Natural killer cell treated with Interleukin-12 subunit alpha and Interleukin-12 subunit beta and Interleukin-15 and Interleukin-18, amount 100 ng/mL, for 72 hours (primary cell): ENCODE data around the gene WDR5B. TPM values are rescaled to one million over a fixed set of nuclear protein-coding genes. Genes with fewer than 3 reads are reported as not detected.

Source experiments
- ATAC-seq, 2 donors: fragments of 150-1000 bp; cut with Tn5 transposase in 1 of 2; sonication (Bioruptor Pico), chemical (Tn5 transposase) in 1 of 2; 2 replicates each; pipeline ENCODE4 v1.10.0; 2021
- DNase-seq: peaks from one replicate; pipeline ENCODE4 v3.0.0; 2022; ENCODE audit warnings: low spot score
- H3K27ac Mint-ChIP-seq, 2 donors: 1 replicate in 1 of 2; 2 replicates in 1 of 2; pipeline ENCODE4 v1.8.0; 2022; ENCODE audit warnings: mixed read lengths in 2 of 2, mild to moderate bottlenecking in 1 of 2, moderate library complexity in 1 of 2
- H3K27me3 Mint-ChIP-seq, 2 donors: 1 replicate in 1 of 2; 2 replicates in 1 of 2; pipeline ENCODE4 v1.8.0; 2022; ENCODE audit warnings: mixed read lengths in 2 of 2
- H3K36me3 Mint-ChIP-seq: one replicate; pipeline ENCODE4 v1.8.0; 2022; ENCODE audit warnings: mixed read lengths
- H3K4me1 Mint-ChIP-seq, 2 donors: 1 replicate in 1 of 2; 2 replicates in 1 of 2; pipeline ENCODE4 v1.8.0; 2022; ENCODE audit warnings: low read depth in 2 of 2, mixed read lengths in 2 of 2, mild to moderate bottlenecking in 1 of 2
- H3K4me3 Mint-ChIP-seq: one replicate; pipeline ENCODE4 v1.8.0; 2022; ENCODE audit warnings: mixed read lengths
- H3K9me3 Mint-ChIP-seq: 2 replicates; pipeline ENCODE4 v1.8.0; 2022; ENCODE audit warnings: mixed read lengths
- total RNA-seq, 2 donors: library from RNA; stranded (reverse); gene quantifications; one replicate each; pipeline ENCODE4 v1.2.3, GENCODE V29; 2022

The WDR5B gene
- total RNA-seq, 2 donors from 2014 or later: 4.4 to 5.8 TPM

DNA sequence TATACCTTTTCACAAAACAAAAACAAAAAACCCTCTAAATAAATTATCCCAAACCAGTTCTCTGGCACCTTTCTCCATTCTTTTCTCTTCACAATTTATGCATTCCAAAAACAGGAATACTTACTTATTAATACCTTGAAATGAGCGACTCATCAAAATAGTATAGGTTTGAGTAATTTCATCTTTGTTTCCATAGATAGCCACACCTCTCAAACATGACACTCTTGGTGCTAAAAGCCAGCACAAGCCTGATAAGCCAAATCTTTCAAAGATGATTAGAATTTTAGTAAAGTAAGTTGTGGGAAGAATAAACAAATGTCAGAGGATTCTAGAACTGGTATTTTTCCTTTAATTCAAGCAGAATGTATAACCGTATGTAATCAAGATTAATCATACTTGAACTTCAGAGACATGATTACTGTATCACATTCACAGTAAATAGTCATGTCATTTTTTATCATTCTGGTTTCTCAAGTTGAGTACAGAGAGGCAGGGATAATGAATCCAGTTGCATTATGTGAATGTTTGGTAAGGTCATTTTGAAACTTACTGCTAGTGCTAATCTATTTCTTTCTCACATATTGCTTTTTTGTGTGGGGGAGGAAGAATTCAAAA, 12.1 kb upstream of the WDR5B start:
- H3K4me3 Mint-ChIP-seq: peak overlapping the region; percentile 53
- H3K27me3 Mint-ChIP-seq: no peaks in the 10 kb centered on the region

DNA sequence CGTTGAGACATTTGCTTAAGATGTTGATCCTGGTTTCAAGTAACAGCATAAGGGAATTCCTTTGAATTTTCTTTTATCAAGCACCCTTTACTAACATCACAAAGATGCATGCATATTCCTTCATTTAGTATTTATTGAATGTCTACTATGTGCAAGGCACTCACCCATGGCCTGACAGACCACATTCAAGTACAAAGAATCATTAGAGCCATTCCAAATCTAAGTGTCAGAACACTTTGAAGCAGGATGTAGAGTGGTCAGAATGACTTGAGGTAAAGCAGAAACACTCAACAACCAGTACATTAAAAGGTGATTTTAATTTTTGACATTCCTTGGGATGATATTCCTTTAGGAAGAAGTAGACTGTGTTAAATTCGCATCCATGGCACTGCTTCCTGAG, 6.0 kb upstream of the WDR5B start:
- Mint-ChIP-seq H3K27ac (no peak overlapping the region), H3K27me3 (no peaks in the 10 kb centered on the region), H3K9me3 (no peaks in the 10 kb centered on the region), H3K36me3 (peaks cover 23% of the 10 kb centered on the region), H3K4me3 (no peak overlapping the region), H3K4me1 (peaks cover 3 to 7% of the 10 kb centered on the region in 2 donors)
- DNase-seq: no peak
- no peak for ATAC-seq

More for the DNA sequence above, 12.1 kb upstream of the WDR5B start:
- H3K27ac Mint-ChIP-seq: peak overlapping the region; percentile 73 to 78
- no peaks in the 10 kb centered on the region for H3K9me3 Mint-ChIP-seq
- DNase-seq (no peak), ATAC-seq (peak; percentile 53 to 82)
- H3K36me3 Mint-ChIP-seq: peaks cover 32% of the 10 kb centered on the region
- peaks cover 14 to 22% of the 10 kb centered on the region in 2 donors for H3K4me1 Mint-ChIP-seq

DNA sequence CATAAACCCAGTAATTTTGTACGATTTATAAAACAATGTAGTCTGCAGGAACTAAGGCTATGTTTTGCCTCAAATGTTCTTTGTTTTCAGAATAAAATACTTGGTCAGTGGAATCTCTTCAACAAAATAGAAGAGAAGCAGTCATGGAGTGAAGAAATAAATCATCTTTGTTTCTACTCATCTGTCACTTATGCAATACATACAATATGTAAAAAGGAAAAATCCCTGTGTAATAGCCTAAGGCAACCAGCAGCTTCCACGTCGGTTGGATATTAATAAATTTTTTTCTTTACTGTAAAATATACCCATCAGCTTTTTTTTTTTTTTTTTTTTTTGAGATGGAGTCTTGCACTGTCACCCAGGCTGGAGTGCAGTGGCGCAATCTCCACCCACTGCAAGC, 5.2 kb upstream of the WDR5B start:
- DNase-seq (no peak), ATAC-seq (no peak)
- no peak overlapping the region for H3K4me3 Mint-ChIP-seq
- H3K9me3 Mint-ChIP-seq: no peaks in the 10 kb centered on the region
- no peak overlapping the region for H3K27ac Mint-ChIP-seq
- peaks cover 9 to 12% of the 10 kb centered on the region in 2 donors for H3K4me1 Mint-ChIP-seq
- no peaks in the 10 kb centered on the region for H3K27me3 Mint-ChIP-seq
- H3K36me3 Mint-ChIP-seq: peaks cover 15% of the 10 kb centered on the region

DNA sequence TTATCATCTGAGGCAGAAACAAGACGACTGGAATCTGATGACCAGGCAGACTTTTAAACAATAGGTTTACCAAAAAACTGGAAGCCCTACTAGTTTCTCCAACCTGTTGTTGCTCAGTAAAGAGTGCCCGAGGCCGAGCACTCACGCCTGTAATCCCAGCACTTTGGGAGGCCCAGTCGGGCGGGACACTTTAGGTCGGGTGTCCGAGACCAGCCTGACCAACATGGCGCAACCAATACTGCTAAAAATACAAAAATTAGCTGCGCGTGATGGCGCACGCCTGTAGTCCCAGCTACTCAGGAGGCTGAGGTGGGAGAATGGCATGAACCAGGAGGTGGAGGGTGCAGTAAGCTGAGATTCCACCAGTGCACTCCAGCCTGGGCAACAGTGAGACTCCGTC, 1.1 kb upstream of the WDR5B start:
- peak overlapping the region; percentile 88 to 99 for H3K27ac Mint-ChIP-seq
- no peak for DNase-seq
- H3K9me3 Mint-ChIP-seq: no peaks in the 10 kb centered on the region
- no peak for ATAC-seq
- no peaks in the 10 kb centered on the region for H3K27me3 Mint-ChIP-seq
- peaks cover 30 to 33% of the 10 kb centered on the region in 2 donors for H3K4me1 Mint-ChIP-seq
- peak overlapping the region; percentile 94 for H3K4me3 Mint-ChIP-seq
- H3K36me3 Mint-ChIP-seq: peaks cover 9% of the 10 kb centered on the region

DNA sequence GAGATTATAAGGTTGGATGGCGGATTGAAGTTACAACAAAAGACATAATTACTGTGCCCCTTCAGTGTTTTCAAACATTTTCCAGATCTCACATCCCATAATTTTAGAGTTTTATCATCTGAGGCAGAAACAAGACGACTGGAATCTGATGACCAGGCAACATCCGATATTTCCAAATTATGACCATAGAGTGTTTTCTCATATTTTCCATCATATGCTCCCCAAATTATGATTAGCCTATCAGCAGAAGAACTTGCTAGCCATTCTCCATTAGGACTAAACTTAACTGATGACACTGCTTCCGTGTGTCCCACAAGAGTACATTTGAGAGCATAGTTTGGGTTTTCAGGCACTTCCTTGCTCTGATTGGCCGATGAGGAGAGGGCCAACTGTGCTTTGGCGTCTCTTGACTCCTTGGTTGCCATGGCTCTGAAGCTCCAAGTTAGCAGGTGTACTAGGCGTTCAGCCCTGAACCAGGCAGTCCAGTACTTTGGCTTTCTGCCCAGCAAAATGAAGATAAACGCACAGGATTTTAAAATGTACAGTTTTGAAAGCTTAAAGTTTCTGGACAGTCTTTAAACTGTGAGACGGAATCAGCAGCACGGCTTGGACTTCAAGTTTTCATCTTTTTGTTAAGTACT, 638 bp downstream of the WDR5B start:
- no peaks in the 10 kb centered on the region for H3K9me3 Mint-ChIP-seq
- peak overlapping the region; percentile 88 to 99 for H3K27ac Mint-ChIP-seq
- no peaks in the 10 kb centered on the region for H3K27me3 Mint-ChIP-seq
- H3K4me3 Mint-ChIP-seq: peak overlapping the region; percentile 94
- peaks cover 30 to 33% of the 10 kb centered on the region in 2 donors for H3K4me1 Mint-ChIP-seq
- ATAC-seq: peak; percentile 54 to 68
- H3K36me3 Mint-ChIP-seq: peaks cover 9% of the 10 kb centered on the region
- no peak for DNase-seq

DNA sequence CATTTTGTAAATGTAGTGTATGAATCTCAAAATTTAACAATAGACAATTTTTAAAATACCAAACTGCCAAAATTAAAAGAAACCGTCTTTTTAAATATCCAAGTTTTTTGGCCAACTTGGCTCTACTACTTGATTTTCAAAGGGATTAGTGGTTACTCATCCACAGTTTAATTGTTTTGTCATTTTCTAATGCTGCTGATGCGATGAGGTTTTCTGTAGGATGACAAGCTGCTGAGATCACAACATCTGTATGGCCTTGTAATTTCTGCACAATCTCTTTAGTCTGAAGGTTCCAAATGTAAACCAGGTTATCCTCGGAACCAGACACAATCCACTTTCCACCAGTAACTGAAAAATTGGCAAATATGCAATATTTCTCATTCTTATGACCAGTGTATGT, 1.5 kb downstream of the WDR5B start:
- DNase-seq (no peak), ATAC-seq (no peak)
- Mint-ChIP-seq H3K4me1 (peaks cover 30 to 34% of the 10 kb centered on the region in 2 donors), H3K9me3 (no peaks in the 10 kb centered on the region), H3K4me3 (peak overlapping the region; percentile 94), H3K36me3 (peaks cover 9% of the 10 kb centered on the region), H3K27me3 (no peaks in the 10 kb centered on the region), H3K27ac (peak overlapping the region; percentile 88 to 99)

DNA sequence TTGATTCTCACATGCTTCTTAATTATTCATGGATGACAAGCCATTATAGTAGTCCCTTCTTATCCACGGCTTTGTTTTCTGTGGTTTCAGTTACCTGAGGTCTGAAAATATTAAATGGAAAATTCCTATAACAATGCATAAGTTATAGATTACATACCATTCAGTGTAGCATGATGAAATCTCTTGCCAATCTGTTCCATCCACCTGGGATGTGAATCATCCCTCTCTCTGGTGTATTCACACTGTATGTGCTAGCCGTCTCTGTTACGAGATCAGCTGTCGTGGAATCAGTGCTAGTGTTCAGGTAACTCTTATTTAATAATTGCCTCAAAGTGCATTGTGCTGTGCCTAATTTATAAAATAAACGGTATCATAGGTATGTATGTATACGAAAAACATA, 5.2 kb downstream of the WDR5B start:
- H3K36me3 Mint-ChIP-seq: peaks cover 14% of the 10 kb centered on the region
- no peak overlapping the region for H3K27ac Mint-ChIP-seq
- no peak overlapping the region for H3K4me3 Mint-ChIP-seq
- no peaks in the 10 kb centered on the region for H3K9me3 Mint-ChIP-seq
- H3K4me1 Mint-ChIP-seq: peaks cover 28 to 32% of the 10 kb centered on the region in 2 donors
- H3K27me3 Mint-ChIP-seq: no peaks in the 10 kb centered on the region
- ATAC-seq: no peak
- no peak for DNase-seq

DNA sequence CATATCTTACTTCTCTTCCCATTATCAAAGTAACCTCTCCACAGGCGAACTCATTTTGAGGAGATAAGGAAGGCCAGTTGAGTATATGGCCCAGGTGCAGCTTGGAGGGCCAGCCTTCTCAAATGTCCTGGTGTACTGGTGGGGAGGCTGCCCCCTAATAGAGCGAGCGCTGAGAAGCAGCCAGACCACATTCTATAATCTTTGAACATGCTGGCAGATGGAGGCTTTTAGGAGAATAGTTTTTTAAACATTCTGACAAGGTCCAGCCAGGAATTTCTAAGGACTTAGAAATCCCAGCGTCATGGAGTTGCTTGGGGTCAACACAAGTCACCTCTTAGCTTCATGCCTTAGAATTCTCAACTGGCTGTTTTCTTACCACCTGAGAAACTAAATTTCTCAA, 5.8 kb downstream of the WDR5B start:
- peaks cover 24 to 27% of the 10 kb centered on the region in 2 donors for H3K4me1 Mint-ChIP-seq
- H3K4me3 Mint-ChIP-seq: no peak overlapping the region
- peaks cover 11% of the 10 kb centered on the region for H3K36me3 Mint-ChIP-seq
- H3K27ac Mint-ChIP-seq: no peak overlapping the region
- H3K9me3 Mint-ChIP-seq: no peaks in the 10 kb centered on the region
- ATAC-seq (no peak), DNase-seq (no peak)
- no peaks in the 10 kb centered on the region for H3K27me3 Mint-ChIP-seq

DNA sequence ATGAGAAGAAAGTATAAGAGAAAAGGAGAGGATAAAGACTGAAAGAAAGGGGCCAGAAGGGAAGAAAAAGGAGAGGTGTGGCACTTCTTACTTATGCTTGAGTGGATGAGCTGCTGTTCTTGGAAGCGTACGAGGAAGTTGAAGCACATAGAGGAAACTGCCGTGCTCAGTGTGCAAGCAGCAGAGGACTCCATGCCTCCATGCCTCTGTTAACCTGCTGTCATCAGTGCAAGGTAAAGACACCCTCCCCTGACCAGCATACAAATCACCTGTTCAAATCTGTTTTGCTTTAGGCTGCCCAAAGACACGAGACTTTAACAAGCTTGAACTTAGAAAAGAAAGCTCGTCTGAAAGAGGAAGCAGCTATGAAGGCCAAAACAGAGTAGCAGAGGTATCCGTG, 6.4 kb downstream of the WDR5B start:
- Mint-ChIP-seq H3K9me3 (no peaks in the 10 kb centered on the region), H3K4me3 (peak overlapping the region; percentile 60), H3K27me3 (no peaks in the 10 kb centered on the region), H3K36me3 (peaks cover 6% of the 10 kb centered on the region), H3K27ac (peak overlapping the region; percentile 12 to 67), H3K4me1 (peaks cover 18 to 22% of the 10 kb centered on the region in 2 donors)
- no peak for DNase-seq
- no peak for ATAC-seq

DNA sequence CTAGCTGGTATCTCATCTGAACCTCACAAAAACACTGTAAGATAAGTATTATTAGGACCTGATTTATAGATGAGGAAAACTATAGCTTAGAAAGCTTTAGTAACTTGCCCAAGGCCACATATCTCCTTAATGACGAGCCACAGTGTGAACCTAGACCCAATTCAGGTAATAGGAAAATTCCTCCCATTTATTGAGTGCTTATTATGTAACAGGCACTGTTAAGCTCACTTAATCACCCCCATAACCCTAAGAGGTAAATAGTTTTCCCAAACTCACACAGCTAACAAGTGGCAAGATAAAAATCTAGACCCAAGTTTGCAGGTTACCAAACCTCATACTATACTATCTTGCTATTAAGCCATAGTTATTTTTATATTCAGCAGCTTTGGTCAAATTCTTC, 7.9 kb downstream of the WDR5B start:
- DNase-seq (no peak), ATAC-seq (no peak)
- Mint-ChIP-seq H3K4me1 (peaks cover 12 to 14% of the 10 kb centered on the region in 2 donors), H3K27ac (no peak overlapping the region), H3K4me3 (no peak overlapping the region), H3K27me3 (no peaks in the 10 kb centered on the region), H3K36me3 (peaks cover 14% of the 10 kb centered on the region), H3K9me3 (no peaks in the 10 kb centered on the region)

DNA sequence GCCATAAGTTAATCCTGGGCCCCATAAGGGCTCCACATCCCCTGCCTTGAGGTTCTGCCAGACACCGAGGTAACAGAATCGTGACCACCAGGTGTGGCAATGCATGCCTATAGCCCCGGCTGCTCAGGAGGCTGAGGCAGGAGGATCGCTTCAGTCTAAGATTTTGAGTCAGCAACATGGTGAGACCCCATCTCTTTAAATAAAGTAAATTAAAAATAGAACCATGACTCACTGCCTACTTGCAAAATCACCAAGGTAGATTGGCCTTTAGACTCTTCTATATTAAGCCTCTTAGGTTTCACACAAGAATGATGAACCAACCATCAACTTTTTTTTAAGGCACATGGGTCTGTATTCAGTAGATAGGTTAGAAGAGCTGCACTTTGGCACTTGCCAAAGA, 9.7 kb downstream of the WDR5B start:
- H3K27ac Mint-ChIP-seq: no peak overlapping the region
- H3K9me3 Mint-ChIP-seq: no peaks in the 10 kb centered on the region
- H3K27me3 Mint-ChIP-seq: no peaks in the 10 kb centered on the region
- peaks cover 7 to 12% of the 10 kb centered on the region in 2 donors for H3K4me1 Mint-ChIP-seq
- ATAC-seq (no peak), DNase-seq (no peak)
- peaks cover 14% of the 10 kb centered on the region for H3K36me3 Mint-ChIP-seq
- H3K4me3 Mint-ChIP-seq: no peak overlapping the region

DNA sequence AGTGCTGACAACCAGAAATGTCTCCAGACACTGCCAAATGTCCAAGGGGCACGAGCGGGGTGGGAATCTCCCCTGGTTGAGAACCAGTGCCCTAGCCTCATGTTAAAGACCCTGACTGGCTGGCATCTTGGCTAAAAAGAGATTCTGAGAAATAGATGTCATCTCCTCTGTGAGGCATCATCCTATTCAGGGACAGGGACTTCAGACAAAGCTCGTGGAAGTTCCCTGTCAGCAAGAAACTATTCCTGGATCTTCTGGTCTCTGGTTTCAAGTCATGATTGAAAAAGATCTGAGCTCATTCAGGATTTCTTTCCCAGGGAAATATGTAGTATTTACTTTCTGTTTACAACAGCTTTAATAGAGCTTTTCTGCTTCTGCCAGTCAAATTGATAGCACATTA, 10.8 kb downstream of the WDR5B start:
- Mint-ChIP-seq H3K27ac (no peak overlapping the region), H3K9me3 (no peaks in the 10 kb centered on the region), H3K27me3 (no peaks in the 10 kb centered on the region), H3K4me1 (peaks cover 7 to 12% of the 10 kb centered on the region in 2 donors), H3K4me3 (no peak overlapping the region), H3K36me3 (peaks cover 14% of the 10 kb centered on the region)
- no peak for DNase-seq
- ATAC-seq: no peak

DNA sequence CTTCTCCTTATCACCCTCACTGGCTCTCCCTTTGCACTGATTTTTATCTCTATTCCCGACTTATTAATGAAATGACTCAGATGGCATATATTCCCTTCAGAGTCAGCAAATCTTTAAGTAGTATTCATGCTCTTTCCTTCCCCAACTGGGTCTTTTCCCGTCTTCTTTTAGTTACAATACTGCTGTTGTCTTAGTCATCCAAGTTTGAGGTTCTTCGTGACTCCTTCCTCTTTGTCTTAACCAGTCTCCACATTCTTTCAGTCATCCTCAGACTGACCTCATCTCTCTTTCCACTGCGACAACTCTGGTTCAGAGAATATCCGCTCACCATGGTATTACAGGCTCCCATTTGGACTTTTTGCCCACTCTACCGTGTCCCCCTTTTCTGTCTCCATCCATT, 12.4 kb downstream of the WDR5B start:
- H3K4me3 Mint-ChIP-seq: no peak overlapping the region
- no peaks in the 10 kb centered on the region for H3K27me3 Mint-ChIP-seq
- no peaks in the 10 kb centered on the region for H3K9me3 Mint-ChIP-seq
- peaks cover 8% of the 10 kb centered on the region for H3K36me3 Mint-ChIP-seq
- no peak overlapping the region for H3K27ac Mint-ChIP-seq
- H3K4me1 Mint-ChIP-seq: peaks cover 2 to 5% of the 10 kb centered on the region in 2 donors
- DNase-seq: no peak
- no peak for ATAC-seq

DNA sequence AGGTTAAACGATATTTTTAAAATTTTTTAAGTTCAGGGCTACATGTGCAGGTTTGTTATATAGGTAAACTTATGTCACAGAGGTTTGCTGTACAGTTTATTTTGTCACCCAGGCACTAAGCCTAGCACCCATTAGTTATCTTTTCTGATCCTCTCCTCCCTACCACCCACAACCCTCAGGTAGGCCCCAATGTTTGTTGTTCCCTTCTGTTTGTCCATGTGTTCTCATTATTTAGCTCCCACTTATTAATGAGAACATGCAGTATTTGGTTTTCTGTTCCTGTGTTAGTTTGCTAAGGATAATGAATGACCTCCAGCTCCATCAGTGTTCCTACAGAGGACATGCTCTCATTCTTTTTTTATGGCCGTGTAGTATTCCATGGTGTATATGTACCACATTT, 16.9 kb downstream of the WDR5B start:
- Mint-ChIP-seq H3K27me3 (no peaks in the 10 kb centered on the region), H3K4me3 (no peak overlapping the region), H3K36me3 (peaks cover 8% of the 10 kb centered on the region), H3K27ac (no peak overlapping the region), H3K9me3 (no peaks in the 10 kb centered on the region), H3K4me1 (peaks cover 6 to 7% of the 10 kb centered on the region in 2 donors)
- DNase-seq (no peak), ATAC-seq (no peak)
